HepG2 (cell line): Measurements from ENCODE around the gene ORC2. TPM values are rescaled to one million over a fixed set of nuclear protein-coding genes. Genes with fewer than 3 reads are reported as not detected.

ENCODE experiments used
- ATF6 ChIP-seq: sonication (generic); formaldehyde crosslinking; conservative IDR thresholded peaks from 2 replicates; pipeline ENCODE4 v1.4.0; 2020; ENCODE audit warnings: missing genetic modification reagents
- ATF7-NPFF ChIP-seq: sonication (generic); formaldehyde crosslinking; IDR thresholded peaks from 2 replicates; pipeline ENCODE4 v1.8.1; 2023; ENCODE audit warnings: mild to moderate bottlenecking, low read depth, missing genetic modification reagents, moderate library complexity
- CBX2 ChIP-seq, 2 experiments: fragments of 200-600 bp in 1 of 2; sonication (generic); formaldehyde crosslinking in 1 of 2; IDR thresholded peaks; 2 replicates each; pipeline versions ENCODE4 v1.7.0 to v1.8.1; 2018 to 2022; ENCODE audit warnings: low read depth in 2 of 2, low read length in 1 of 2, mild to moderate bottlenecking in 1 of 2, missing genetic modification reagents in 1 of 2
- EHMT2 ChIP-seq: fragments of 200-600 bp; sonication (generic); IDR thresholded peaks from 2 replicates; pipeline ENCODE4 v1.7.0; 2017; ENCODE audit warnings: antibody characterized with exemption, low read depth, low read length, borderline replicate concordance
- FOXO1 ChIP-seq: sonication (generic); formaldehyde crosslinking; IDR thresholded peaks from 2 replicates; pipeline ENCODE4 v1.4.0; 2020; ENCODE audit warnings: missing genetic modification reagents
- HDAC2 ChIP-seq: sonication (generic); formaldehyde crosslinking; IDR thresholded peaks from 2 replicates; pipeline ENCODE4 v1.4.0; 2020; ENCODE audit warnings: missing genetic modification reagents
- HNRNPLL ChIP-seq: fragments of 200-400 bp; formaldehyde crosslinking; IDR thresholded peaks from 2 replicates; pipeline ENCODE4 v1.6.1; 2017; ENCODE audit warnings: mild to moderate bottlenecking, low read depth, low read length; ENCODE audit not compliant: poor library complexity, severe bottlenecking
- HOXA5 ChIP-seq: sonication (generic); formaldehyde crosslinking; IDR thresholded peaks from 2 replicates; pipeline ENCODE4 v1.4.0; 2020; ENCODE audit warnings: missing genetic modification reagents
- KLF15 ChIP-seq: sonication (generic); formaldehyde crosslinking; IDR thresholded peaks from 2 replicates; pipeline ENCODE4 v1.8.1; 2023; ENCODE audit warnings: borderline replicate concordance, mild to moderate bottlenecking, inconsistent platforms, missing genetic modification reagents, mixed read lengths
- NFYB ChIP-seq: sonication (generic); formaldehyde crosslinking; IDR thresholded peaks from 2 replicates; pipeline ENCODE4 v1.4.0; 2020; ENCODE audit warnings: missing genetic modification reagents
- POGZ ChIP-seq: sonication (generic); formaldehyde crosslinking; IDR thresholded peaks from 2 replicates; pipeline ENCODE4 v1.4.0; 2020; ENCODE audit warnings: mild to moderate bottlenecking, missing genetic modification reagents
- RFX1 ChIP-seq: fragments of 450-650 bp; IDR thresholded peaks from 2 replicates; pipeline ENCODE4 v1.6.1; 2017
- RORA ChIP-seq: sonication (generic); formaldehyde crosslinking; IDR thresholded peaks from 2 replicates; pipeline ENCODE4 v1.5.0; 2020; ENCODE audit warnings: mild to moderate bottlenecking, missing genetic modification reagents, moderate library complexity
- ZNF562 ChIP-seq: sonication (generic); formaldehyde crosslinking; IDR thresholded peaks from 2 replicates; pipeline ENCODE4 v1.8.0; 2022; ENCODE audit warnings: missing genetic modification reagents, borderline replicate concordance
- ZNF614 ChIP-seq: IDR thresholded peaks from 2 replicates; pipeline ENCODE4 v1.6.1; 2018; ENCODE audit warnings: missing biosample characterization, missing genetic modification reagents, inconsistent platforms, borderline replicate concordance
- ZNF670 ChIP-seq: sonication (generic); formaldehyde crosslinking; IDR thresholded peaks from 2 replicates; pipeline ENCODE4 v1.8.0; 2022; ENCODE audit warnings: mild to moderate bottlenecking, missing genetic modification reagents, borderline replicate concordance
- polyA plus RNA-seq, 8 experiments: library from polyadenylated mRNA; depleted of rRNA in 3 of 8; stranded (reverse) in 7 of 8; unstranded in 1 of 8; fragments of >200 nt; fragmentation: Illumina TruSeq in 4 of 8; extraction: Trizol in 4 of 8; gene quantifications; 2 replicates each; pipeline versions ENCODE4 v1.2.1 to v1.2.3, GENCODE V29; 2011 to 2016; ENCODE audit warnings: low read depth in 4 of 8, missing spikeins in 1 of 8, mixed read lengths in 1 of 8; ENCODE audit not compliant: insufficient read depth in 1 of 8
- total RNA-seq, 5 experiments: library from RNA; depleted of rRNA; stranded (reverse); fragments of >200 nt; fragmentation: Illumina TruSeq; extraction: Trizol; gene quantifications; 2 replicates each; pipeline ENCODE4 v1.2.3, GENCODE V29; 2016; ENCODE audit warnings: low read depth in 1 of 5
- TF ChIP-seq, protein P1 (sequence below): sonication (generic); formaldehyde crosslinking; IDR thresholded peaks from 2 replicates; pipeline ENCODE4 v1.4.0; 2020; ENCODE audit warnings: missing genetic modification reagents, borderline replicate concordance
- TF ChIP-seq, protein P2 (sequence below): sonication (generic); formaldehyde crosslinking; IDR thresholded peaks from 2 replicates; pipeline ENCODE4 v1.4.0; 2020; ENCODE audit warnings: missing genetic modification reagents, mild to moderate bottlenecking, borderline replicate concordance
- TF ChIP-seq, protein P3 (sequence below): sonication (generic); formaldehyde crosslinking; IDR thresholded peaks from 2 replicates; pipeline ENCODE4 v1.4.0; 2020; ENCODE audit warnings: mild to moderate bottlenecking, missing genetic modification reagents

Gene ORC2
- total and polyA plus RNA-seq, 2 of the 13 experiments (the other 11 are each of a cell fraction or from before 2014, with no cell fraction given): 19.3 to 73.5 TPM

- TF ChIP-seq, protein P1, sequence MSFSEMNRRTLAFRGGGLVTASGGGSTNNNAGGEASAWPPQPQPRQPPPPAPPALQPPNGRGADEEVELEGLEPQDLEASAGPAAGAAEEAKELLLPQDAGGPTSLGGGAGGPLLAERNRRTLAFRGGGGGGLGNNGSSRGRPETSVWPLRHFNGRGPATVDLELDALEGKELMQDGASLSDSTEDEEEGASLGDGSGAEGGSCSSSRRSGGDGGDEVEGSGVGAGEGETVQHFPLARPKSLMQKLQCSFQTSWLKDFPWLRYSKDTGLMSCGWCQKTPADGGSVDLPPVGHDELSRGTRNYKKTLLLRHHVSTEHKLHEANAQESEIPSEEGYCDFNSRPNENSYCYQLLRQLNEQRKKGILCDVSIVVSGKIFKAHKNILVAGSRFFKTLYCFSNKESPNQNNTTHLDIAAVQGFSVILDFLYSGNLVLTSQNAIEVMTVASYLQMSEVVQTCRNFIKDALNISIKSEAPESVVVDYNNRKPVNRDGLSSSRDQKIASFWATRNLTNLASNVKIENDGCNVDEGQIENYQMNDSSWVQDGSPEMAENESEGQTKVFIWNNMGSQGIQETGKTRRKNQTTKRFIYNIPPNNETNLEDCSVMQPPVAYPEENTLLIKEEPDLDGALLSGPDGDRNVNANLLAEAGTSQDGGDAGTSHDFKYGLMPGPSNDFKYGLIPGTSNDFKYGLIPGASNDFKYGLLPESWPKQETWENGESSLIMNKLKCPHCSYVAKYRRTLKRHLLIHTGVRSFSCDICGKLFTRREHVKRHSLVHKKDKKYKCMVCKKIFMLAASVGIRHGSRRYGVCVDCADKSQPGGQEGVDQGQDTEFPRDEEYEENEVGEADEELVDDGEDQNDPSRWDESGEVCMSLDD (CRISPR knock-in tag): peak; percentile 73
- TF ChIP-seq NFYB (CRISPR knock-in tag): no peak; the same call in 1 of the 2 replicates
- TF ChIP-seq ZNF614 (CRISPR knock-in tag): peak; percentile 96; the same call in 1 of the 2 replicates
- TF ChIP-seq CBX2 (IDR thresholded peaks at IDR 0.05; ENCODE audit: low read depth, low read length): no peak
- peak; percentile 86; the same call in 1 of the 2 replicates for TF ChIP-seq CBX2 (CRISPR knock-in tag; IDR thresholded peaks at IDR 0.05; ENCODE audit: low read depth)
- no peak for TF ChIP-seq RFX1
- TF ChIP-seq, protein P2, sequence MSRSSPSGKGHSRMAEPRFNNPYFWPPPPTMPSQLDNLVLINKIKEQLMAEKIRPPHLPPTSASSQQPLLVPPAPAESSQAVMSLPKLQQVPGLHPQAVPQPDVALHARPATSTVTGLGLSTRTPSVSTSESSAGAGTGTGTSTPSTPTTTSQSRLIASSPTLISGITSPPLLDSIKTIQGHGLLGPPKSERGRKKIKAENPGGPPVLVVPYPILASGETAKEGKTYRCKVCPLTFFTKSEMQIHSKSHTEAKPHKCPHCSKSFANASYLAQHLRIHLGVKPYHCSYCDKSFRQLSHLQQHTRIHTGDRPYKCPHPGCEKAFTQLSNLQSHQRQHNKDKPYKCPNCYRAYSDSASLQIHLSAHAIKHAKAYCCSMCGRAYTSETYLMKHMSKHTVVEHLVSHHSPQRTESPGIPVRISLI (CRISPR knock-in tag): peak; percentile 66
- no peak for TF ChIP-seq EHMT2
- peak; percentile 98 for TF ChIP-seq ATF7-NPFF (CRISPR knock-in tag)
- TF ChIP-seq POGZ (CRISPR knock-in tag): peak; percentile 92
- TF ChIP-seq, protein P3, sequence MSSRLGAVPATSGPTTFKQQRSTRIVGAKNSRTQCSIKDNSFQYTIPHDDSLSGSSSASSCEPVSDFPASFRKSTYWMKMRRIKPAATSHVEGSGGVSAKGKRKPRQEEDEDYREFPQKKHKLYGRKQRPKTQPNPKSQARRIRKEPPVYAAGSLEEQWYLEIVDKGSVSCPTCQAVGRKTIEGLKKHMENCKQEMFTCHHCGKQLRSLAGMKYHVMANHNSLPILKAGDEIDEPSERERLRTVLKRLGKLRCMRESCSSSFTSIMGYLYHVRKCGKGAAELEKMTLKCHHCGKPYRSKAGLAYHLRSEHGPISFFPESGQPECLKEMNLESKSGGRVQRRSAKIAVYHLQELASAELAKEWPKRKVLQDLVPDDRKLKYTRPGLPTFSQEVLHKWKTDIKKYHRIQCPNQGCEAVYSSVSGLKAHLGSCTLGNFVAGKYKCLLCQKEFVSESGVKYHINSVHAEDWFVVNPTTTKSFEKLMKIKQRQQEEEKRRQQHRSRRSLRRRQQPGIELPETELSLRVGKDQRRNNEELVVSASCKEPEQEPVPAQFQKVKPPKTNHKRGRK: no peak; the same call in 1 of the 2 replicates
- TF ChIP-seq FOXO1 (CRISPR knock-in tag): peak; percentile 94
- TF ChIP-seq KLF15 (CRISPR knock-in tag): peak; percentile 94; the same call in 1 of the 2 replicates
- TF ChIP-seq HDAC2 (CRISPR knock-in tag): peak; percentile 90
- no peak; the same call in 1 of the 2 replicates for TF ChIP-seq RORA
- TF ChIP-seq ATF6 (CRISPR knock-in tag): 0 out of 2 replicates have a peak, but pooled peaks have one; percentile 91
- TF ChIP-seq ZNF670 (CRISPR knock-in tag): peak; percentile 87; the same call in 1 of the 2 replicates
- peak; percentile 89 for TF ChIP-seq HNRNPLL
- peak; percentile 98 for TF ChIP-seq HOXA5 (CRISPR knock-in tag)
- TF ChIP-seq ZNF562: no peak
Observed at GRCh38 chr2:200864176-200865034, 99.1 kb downstream of the ORC2 start, which contains the start of gene CLK1 (continued).
